ENCODE measurements around the gene ATP6V0A1. TPM values are rescaled to one million over a fixed set of nuclear protein-coding genes. Genes with fewer than 3 reads are reported as not detected.

Gene ATP6V0A1
- total and polyA plus RNA-seq, 2 of the 4 experiments (the other 2 are of a cell fraction): 18.8 to 34.0 TPM

DNA sequence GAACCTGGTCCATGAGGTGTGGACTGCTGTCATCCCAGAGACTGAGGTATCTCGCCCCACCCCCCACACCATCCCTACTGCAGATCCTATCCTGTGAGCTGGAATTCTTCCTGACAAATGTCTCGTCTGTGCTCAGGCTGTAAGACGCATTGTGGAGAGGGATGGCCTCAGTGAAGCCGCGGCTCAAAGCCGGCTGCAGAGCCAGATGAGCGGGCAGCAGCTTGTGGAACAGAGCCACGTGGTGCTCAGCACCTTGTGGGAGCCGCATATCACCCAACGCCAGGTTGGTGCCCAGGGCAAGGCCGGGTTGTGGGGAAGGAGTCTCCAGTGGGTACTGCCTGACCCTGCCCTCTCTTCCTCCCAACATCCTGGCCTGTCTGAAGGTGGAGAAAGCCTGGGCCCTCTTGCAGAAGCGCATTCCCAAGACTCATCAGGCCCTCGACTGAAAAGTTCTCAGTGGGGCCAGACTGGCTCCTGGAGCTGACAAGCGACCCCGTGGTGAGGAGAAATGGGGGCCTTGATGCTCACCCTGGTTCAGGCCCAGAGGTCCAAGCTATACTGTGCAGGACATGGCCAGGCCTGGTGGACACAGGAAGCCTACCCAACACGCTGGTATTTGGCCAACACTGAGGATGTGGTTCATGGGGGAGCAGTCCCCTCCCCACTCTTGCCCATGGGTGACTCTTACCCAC is 107.0 kb downstream of the ATP6V0A1 start:
- Histone ChIP-seq H3K9me3 (ENCODE audit: control insufficient read depth, insufficient read depth, low read length) (no peaks in the 10 kb centered on the region), H2AK9ac (replicated peaks; ENCODE audit: low read depth, low read length, poor library complexity) (no peak overlapping the region), H2AFZ (replicated peaks; ENCODE audit: low read length, poor library complexity) (no peak overlapping the region), H3K27ac (ENCODE audit: insufficient read depth, low read length) (no peak overlapping the region), H3K14ac (replicated peaks; ENCODE audit: low read depth, low read length) (no peak overlapping the region), H2BK120ac (ENCODE audit: low read depth, low read length) (no peak overlapping the region), H3K4me1 (ENCODE audit: control insufficient read depth, insufficient read depth, low read length) (peaks cover 19% of the 10 kb centered on the region), H4K5ac (ENCODE audit: low read depth, low read length) (peak overlapping the region; percentile 87; the same call in 1 of the 2 replicates), H3K4me3 (ENCODE audit: insufficient read depth, low read depth, low read length) (no peak overlapping the region), H4K20me1 (ENCODE audit: insufficient read depth, low read length) (peaks cover 8% of the 10 kb centered on the region; the same call in 1 of the 2 replicates), H3K18ac (ENCODE audit: low read depth, low read length) (no peak overlapping the region), H2BK20ac (ENCODE audit: low read depth, low read length) (no peak overlapping the region), H4K8ac (ENCODE audit: low read depth in 2 of 2, low read length in 2 of 2) (peak overlapping the region in 1 of 2 experiments; percentile 96; a peak in 1 of 4 replicates), H4K91ac (ENCODE audit: insufficient read depth, low read depth, low read length) (no peak overlapping the region), H3K9me1 (ENCODE audit: insufficient read depth, low read length) (peaks cover 21% of the 10 kb centered on the region), H3K4ac (ENCODE audit: low read depth, low read length) (no peak overlapping the region), H2AK5ac (ENCODE audit: low read depth, low read length) (no peak overlapping the region), H3K23ac (ENCODE audit: low read depth, low read length) (no peak overlapping the region), H3K79me1 (ENCODE audit: low read depth in 1 of 2, low read length in 2 of 2) (peaks cover 44 to 85% of the 10 kb centered on the region in 2 experiments), H3K56ac (ENCODE audit: extremely low read depth, insufficient read depth, low read length) (no peak overlapping the region), H2BK15ac (ENCODE audit: low read depth, low read length) (no peak overlapping the region), H2BK5ac (ENCODE audit: low read depth, low read length, poor library complexity, severe bottlenecking) (no peak overlapping the region), H3K27me3 (ENCODE audit: control insufficient read depth, insufficient read depth, low read length) (no peaks in the 10 kb centered on the region), H3K9ac (ENCODE audit: low read depth, low read length) (no peak overlapping the region), H3K4me2 (ENCODE audit: low read depth, low read length) (no peak overlapping the region), H3K36me3 (ENCODE audit: control insufficient read depth, insufficient read depth, low read length) (peaks cover 48% of the 10 kb centered on the region)
- no TSS peak for BruUV-seq (replicated peaks)
- in situ Hi-C loops (cut with MboI; ENCODE audit: low sequenced_read_pairs) (no loop called here), dilution Hi-C loops (cut with HindIII; ENCODE audit: low sequenced_read_pairs, unreplicated experiment) (no loop called here), intact Hi-C loops (cut with micrococcal nuclease) (no loop called here)
- TF ChIP-seq, protein P1, sequence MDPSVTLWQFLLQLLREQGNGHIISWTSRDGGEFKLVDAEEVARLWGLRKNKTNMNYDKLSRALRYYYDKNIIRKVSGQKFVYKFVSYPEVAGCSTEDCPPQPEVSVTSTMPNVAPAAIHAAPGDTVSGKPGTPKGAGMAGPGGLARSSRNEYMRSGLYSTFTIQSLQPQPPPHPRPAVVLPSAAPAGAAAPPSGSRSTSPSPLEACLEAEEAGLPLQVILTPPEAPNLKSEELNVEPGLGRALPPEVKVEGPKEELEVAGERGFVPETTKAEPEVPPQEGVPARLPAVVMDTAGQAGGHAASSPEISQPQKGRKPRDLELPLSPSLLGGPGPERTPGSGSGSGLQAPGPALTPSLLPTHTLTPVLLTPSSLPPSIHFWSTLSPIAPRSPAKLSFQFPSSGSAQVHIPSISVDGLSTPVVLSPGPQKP (IDR thresholded peaks at IDR 0.05; ENCODE audit: borderline replicate concordance, low read depth, low read length): no peak
- no peak for TF ChIP-seq BHLHE40 (IDR thresholded peaks at IDR 0.05; ENCODE audit: low read depth, low read length)
- TF ChIP-seq POLR2A (IDR thresholded peaks at IDR 0.05; ENCODE audit: low read depth, low read length): no peak
- DNase-seq: no peak
- CTCF ChIA-PET: no interaction called here
- POLR2A ChIA-PET (ENCODE audit: unreplicated experiment): no interaction called here
- no peak for ATAC-seq (ENCODE audit: low read depth)
- 94% methylated on average over 7 of the region's 16 CpGs; no CpG with 5 or more reads in 1 of the 2 experiments for WGBS, 2 experiments (ENCODE audit: extremely low coverage in 2 of 2, insufficient read length in 1 of 2)

Measured in IMR-90 (cell line).